RWPE1 (cell line): Measurements from ENCODE around the gene DUSP7.

Experiments used
- CTCF ChIA-PET: fragments of 350-600 bp; sonication (Branson Sonifier 250); formaldehyde crosslinking; extraction: SDS; loops from one replicate; lab custom pipeline; 2021; lab: Yijun Ruan, JAX
- POLR2A ChIA-PET: fragments of 400-600 bp; formaldehyde crosslinking; extraction: SDS; loops from one replicate; lab custom pipeline; 2020; ENCODE audit warnings: antibody characterized with exemption; ENCODE audit not compliant: low non-redundant PET; lab: Yijun Ruan, JAX
- DNase-seq: peaks from one replicate; pipeline ENCODE4 v3.0.0; 2012; ENCODE audit warnings: low spot score
- H3K27ac ChIP-seq: fragments of 450-650 bp; 2 replicates; pipeline ENCODE4 v1.5.1; 2017
- TF ChIP-seq, protein P1 (sequence below): fragments of 450-650 bp; conservative IDR thresholded peaks from 2 replicates; pipeline ENCODE4 v1.5.1; 2017; ENCODE audit warnings: low read depth, mild to moderate bottlenecking

DUSP7 gene

DNA sequence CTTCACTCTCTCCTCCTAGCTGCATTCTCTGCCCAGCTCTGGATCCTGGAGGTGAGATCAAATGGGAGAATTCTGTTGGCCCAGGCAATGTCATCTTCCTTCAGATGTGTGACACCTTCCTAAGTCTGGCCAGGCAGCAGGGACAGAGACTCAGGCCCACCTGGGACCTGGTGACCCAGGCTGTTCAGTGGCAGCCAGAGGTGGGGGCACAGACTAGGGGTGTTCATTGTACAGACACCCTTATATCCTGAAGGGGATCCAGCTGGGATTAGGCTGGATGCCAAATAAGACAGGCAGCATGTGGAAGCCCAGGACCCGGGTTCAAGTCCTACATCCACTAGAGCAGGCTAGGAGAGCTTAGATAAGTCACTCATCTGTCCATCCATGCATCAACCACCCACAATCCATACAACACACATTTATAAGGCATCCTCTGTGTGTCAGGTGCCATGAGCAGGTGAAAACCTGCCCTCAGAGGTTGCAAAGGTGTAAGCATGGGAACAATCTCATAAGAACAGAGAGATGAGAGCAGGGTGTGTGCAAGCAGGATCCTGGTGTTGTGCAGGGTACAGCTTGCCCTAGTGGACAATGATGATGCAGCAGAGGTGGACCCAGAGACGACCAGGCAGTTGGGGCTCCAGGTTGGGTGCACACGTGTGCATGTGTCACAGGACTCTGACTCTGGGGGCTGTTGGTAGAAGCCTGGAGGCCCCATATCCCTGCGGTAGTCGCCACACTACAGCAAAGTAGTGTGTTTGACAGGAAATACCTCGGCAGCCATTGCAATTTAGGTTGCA, 42.4 kb downstream of the DUSP7 start:
- ChIA-PET CTCF (interaction anchor here (0.7 kb wide), 2 partner anchors 13 to 22 kb away, joined by 3 to 5 read pairs; no protein-coding TSS in a partner anchor), POLR2A (no interaction called here)
- TF ChIP-seq, protein P1, sequence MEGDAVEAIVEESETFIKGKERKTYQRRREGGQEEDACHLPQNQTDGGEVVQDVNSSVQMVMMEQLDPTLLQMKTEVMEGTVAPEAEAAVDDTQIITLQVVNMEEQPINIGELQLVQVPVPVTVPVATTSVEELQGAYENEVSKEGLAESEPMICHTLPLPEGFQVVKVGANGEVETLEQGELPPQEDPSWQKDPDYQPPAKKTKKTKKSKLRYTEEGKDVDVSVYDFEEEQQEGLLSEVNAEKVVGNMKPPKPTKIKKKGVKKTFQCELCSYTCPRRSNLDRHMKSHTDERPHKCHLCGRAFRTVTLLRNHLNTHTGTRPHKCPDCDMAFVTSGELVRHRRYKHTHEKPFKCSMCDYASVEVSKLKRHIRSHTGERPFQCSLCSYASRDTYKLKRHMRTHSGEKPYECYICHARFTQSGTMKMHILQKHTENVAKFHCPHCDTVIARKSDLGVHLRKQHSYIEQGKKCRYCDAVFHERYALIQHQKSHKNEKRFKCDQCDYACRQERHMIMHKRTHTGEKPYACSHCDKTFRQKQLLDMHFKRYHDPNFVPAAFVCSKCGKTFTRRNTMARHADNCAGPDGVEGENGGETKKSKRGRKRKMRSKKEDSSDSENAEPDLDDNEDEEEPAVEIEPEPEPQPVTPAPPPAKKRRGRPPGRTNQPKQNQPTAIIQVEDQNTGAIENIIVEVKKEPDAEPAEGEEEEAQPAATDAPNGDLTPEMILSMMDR, result no peak
- DNase-seq, result no peak
- H3K27ac ChIP-seq, result peak overlapping the region; percentile 32; the same call in 1 of the 2 replicates

DNA sequence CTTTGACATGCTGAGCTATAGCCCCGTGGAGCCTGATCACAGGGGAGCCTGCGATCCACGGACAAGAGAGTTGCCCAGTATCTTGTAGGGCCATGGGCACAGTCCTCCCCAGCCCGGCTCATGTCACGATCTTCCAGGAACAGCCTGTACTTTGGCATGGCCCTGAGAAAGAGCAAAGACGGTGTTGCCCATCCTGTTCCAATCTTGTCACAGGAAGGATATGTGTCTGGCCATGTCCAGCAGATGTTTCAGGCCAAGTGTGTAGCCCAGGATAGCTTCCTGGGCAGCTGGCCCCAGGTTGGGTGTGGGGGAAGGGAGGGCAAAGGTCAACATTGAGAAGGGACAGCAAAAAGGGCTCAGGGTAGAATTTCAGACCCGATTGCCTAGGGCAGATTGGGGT, 43.7 kb downstream of the DUSP7 start:
- ChIA-PET CTCF (no interaction called here), POLR2A (no interaction called here)

DNA sequence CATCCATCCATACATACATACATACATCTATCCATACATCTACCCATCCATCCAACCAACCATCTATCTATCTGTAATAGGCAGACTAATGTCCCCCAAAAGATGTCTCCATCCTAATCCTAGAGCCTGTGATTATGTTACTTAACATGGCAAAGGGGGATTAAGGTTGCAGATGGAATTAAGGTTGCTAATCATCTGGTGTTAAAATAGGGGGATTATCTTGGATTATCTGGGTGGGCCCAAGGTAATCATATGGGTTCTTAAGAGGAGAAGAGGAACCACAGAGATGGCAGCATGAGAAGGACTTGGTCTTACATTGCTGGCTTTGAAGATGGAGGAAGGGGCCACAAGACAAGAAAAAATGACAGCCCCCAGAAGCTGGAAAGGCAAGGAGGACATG, 45.9 kb downstream of the DUSP7 start:
- ChIA-PET CTCF (no interaction called here), POLR2A (no interaction called here)
- H3K27ac ChIP-seq, result no peak overlapping the region
- DNase-seq, result no peak
- TF ChIP-seq, protein P1, result no peak

More for the DNA sequence above, 43.7 kb downstream of the DUSP7 start:
- peak overlapping the region; percentile 32 for H3K27ac ChIP-seq
- no peak for DNase-seq
- TF ChIP-seq, protein P1, result no peak

DNA sequence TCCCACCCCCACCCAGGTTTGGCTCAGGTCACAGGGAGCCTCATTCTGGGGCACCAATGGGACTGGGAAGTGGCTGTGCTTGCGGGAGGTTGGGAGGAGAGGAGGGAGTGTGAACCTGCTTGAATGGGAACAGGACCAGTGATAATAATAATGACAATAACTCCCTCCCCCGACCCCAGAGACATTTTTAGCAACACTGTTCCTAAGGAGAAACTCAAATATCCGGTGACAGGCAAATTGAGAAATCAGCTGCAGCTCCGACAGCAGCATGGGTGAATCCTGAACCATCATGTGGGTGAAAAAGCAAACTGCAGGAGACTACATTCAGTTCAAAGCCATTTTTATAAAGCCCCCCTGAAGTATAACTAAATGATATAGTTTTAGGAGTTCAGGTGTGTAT, 49.1 kb downstream of the DUSP7 start:
- ChIA-PET POLR2A (no interaction called here), CTCF (interaction anchor here (0.7 to 1.0 kb wide), 3 partner anchors 10 to 137 kb away, joined by 4 read pairs; no protein-coding TSS in a partner anchor)
- TF ChIP-seq, protein P1, result no peak
- peak overlapping the region; percentile 58 for H3K27ac ChIP-seq
- no peak for DNase-seq

DNA sequence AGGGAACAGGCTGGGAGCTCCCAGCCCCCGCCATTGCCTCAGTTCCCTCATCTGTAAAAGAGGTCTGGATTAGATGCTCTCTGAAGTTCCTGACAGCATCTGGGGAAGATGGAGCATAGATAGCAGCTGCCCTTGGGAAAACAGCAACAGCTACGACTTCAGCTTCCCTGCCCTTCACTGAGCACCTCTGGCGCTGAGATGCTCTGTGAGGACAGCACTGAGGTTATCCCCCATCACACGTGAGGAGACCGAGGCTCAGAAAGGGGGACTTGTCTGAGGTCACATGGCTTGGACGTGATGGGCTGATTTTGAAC, 49.6 kb downstream of the DUSP7 start:
- POLR2A ChIA-PET, result interaction anchor here (1.0 kb wide), 1 partner anchor 49 kb away, joined by 3 read pairs; no protein-coding TSS in a partner anchor

DNA sequence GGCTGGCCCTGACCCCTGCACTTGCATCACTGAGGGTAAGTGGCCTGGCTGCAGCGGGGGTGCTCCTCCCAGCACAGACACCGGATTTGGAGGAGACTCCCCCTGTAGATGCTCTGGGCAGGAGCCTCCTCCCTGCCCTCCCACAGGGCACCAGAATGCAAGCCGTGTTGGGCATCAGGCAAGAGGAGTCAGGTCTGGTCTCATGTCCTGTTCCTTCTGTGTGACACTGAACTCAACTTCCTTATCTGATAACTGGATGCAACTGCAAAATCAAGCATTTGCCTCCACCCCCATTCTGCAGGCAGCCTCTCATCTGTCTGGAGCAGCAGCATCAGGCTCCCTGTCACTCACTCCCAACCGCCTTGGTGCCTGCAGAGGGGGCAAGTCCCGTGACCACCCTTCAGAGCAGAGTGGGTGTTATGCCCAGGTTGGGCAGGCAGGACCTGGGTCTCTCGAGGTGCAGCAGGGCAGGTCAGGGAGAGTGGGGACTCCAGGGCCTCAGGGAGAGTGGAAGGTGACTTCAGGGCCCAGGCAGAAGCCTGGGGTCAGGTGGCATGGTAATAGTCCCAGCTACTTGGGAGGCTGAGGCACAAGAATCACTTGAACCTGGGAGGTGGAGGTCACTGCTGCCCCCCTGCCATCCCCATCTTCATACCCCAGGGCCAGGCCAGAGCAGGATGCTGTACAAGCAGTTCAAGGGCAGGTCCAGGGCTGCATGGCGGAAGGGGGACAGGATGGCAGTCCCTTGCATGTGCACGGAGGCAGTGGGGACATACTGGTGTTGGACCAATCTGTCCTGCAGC, 50.2 kb downstream of the DUSP7 start:
- ChIA-PET CTCF (interaction anchor here (1.0 kb wide), 1 partner anchor 47 kb away, joined by 4 read pairs; no protein-coding TSS in a partner anchor), POLR2A (interaction anchor here (1.0 kb wide), 2 partner anchors 10 to 49 kb away, joined by 3 read pairs; partner anchors contain the start of gene RPL29)

More for the DNA sequence above, 49.6 kb downstream of the DUSP7 start:
- TF ChIP-seq, protein P1, result no peak
- peak overlapping the region; percentile 58 for H3K27ac ChIP-seq
- DNase-seq, result no peak
- CTCF ChIA-PET, result no interaction called here

More for the DNA sequence above, 50.2 kb downstream of the DUSP7 start:
- no peak for DNase-seq
- H3K27ac ChIP-seq, result peak overlapping the region; percentile 58
- TF ChIP-seq, protein P1, result no peak
